ENCODE results near the gene RBM23.

GRCh38 chr14:22847661-22848341, 71.1 kb downstream of the RBM23 start:
- TF ChIP-seq CTCF (optimal IDR thresholded peaks at IDR 0.05 in 1 of 3, IDR thresholded peaks at IDR 0.05 in 1 of 3, conservative IDR thresholded peaks at IDR 0.05 in 1 of 3; ENCODE audit: extremely low read depth in 1 of 3, insufficient read depth in 2 of 3, low read length in 3 of 3) (peak in 1 of 3 experiments; percentile 16), EZH2 (IDR thresholded peaks at IDR 0.05; ENCODE audit: low read length) (no peak)
